ENCODE results near the gene SMARCA4.
"Not testable (repeated sequence)": the region's sequence is repeated elsewhere in the genome, so short reads cannot be mapped to it uniquely, and the experiment has no call there.

The SMARCA4 gene

DNA sequence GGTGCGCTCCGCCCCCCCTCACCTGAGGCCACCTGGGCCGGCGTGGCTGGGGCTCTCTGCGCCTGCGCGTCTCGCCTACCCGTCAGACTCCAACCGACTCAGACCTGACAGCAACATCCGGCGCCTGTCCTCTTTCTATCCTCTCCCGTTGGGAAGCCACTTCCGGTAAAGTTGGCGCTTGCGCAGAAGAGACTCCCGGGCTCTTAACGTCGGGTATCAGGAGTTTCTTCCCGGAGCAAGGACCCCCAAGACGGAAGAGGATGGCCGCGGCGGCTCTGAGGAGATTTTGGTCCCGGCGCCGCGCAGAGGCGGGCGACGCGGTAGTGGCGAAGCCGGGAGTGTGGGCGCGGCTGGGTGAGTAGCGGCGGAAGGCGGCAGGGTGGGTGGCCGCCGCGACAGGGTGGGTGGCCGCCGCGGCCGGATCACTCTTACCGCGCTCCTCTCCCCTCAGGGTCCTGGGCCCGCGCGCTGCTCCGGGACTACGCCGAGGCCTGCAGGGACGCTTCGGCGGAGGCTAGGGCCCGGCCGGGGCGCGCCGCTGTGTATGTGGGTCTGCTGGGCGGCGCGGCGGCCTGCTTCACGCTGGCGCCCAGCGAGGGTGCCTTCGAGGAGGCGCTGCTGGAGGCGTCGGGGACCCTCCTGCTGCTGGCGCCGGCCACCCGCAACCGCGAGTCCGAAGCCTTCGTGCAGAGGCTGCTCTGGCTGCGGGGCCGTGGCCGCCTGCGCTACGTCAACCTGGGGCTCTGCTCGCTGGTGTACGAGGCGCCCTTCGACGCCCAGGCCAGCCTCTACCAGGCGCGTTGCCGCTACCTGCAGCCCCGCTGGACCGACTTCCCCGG is 32.0 kb upstream of the SMARCA4 start, which contains the start of the genes TIMM29 and YIPF2:
Gene TIMM29 (plus strand): TSS at position 249 of the 839 bp plus-strand sequence. CDS start 12 bp downstream, at position 261.
Gene YIPF2 (minus strand): TSS at position 77 of the 839 bp plus-strand sequence. CDS start 229 bp downstream, outside the sequence.
- DNase-seq = peak; percentile 59 to 99 (median 93)

DNA sequence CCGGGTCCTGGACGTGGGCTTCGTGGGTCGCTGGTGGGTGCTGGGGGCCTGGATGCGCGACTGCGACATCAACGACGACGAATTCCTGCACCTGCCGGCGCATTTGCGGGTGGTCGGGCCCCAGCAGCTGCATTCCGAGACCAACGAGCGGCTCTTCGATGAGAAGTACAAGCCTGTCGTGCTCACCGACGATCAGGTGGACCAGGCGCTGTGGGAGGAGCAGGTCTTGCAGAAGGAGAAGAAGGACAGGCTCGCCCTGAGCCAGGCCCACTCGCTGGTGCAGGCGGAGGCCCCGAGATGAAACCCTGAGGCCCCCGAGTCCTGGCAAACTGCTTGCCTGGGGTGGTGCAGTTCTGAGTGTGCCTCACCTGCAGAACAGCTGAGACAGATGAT is 31.4 kb upstream of the SMARCA4 start:
- DNase-seq = no peak

DNA sequence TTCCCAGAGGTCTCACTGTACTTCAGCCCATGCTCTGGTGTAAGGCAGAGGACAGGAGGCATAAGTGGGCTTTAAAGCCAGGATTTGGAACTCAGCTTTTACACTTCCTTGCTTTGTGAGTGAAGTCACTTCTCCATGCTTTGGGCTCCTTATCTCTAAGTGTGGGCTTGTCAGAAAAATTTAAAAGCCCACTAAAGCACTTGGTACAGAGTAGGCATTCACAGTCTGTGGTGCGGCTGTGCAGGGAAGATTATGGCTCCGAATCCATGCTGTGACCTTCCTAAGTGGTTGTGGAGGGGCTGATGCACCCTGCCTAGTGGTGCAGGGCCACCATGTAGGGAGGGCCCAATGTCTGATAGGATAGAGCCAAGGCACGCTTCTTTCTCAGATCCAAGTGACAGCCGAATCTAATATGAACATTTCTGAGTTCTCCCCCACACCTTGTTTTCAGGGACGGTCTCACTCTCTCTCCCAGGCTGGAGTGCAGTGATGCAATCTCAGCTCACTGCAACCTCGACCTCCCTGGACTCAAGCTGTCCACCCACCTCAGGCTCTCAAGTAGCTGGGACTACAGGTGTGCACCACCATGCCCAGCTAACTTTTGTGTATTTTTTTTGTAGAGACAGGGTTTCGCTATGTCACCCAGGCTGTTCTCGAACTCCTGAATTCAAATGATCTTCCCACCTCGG is 25.3 kb upstream of the SMARCA4 start:
- no peak for DNase-seq

DNA sequence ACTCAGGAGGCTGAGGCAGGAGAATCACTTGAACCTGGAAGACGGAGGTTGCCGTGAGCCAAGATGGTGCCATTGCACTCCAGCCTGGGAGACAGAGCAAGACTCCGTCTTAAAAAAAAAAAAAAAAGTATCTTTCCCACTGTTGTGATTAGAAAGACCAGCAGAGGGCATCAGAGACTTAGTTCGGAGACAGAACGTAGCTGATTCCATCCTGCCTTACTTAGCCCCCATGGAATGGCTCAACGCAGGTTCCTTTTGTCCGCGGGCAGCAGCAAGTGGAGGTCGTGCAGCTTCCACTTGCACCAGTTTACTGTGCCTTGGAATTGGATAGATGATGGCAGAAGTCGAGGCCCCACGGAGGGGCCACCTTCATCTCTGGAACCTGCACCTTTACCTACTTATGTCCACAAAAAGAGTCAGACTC is 24.2 kb upstream of the SMARCA4 start:
- DNase-seq = peak in 18 of 51 donors; percentile 3 to 61 (median 17)

DNA sequence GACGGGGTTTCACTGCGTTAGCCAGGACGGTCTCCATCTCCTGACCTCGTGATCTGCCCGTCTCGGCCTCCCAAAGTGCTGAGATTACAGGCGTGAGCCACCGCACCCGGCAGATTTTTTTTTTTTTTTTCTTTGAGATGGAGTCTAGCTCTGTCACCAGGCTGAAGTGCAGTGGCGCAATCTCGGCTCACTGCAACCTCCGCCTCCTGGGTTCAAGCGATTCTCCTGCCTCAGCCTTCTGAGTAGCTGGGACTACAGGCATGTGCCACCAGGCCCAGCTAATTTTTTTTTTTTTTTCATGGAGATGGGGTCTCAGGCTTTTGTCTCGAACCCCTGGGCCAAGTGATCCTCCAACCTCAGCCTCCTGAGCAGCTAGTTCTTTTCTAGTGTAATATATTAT is 19.2 kb upstream of the SMARCA4 start:
- DNase-seq = not testable (repeated sequence)

DNA sequence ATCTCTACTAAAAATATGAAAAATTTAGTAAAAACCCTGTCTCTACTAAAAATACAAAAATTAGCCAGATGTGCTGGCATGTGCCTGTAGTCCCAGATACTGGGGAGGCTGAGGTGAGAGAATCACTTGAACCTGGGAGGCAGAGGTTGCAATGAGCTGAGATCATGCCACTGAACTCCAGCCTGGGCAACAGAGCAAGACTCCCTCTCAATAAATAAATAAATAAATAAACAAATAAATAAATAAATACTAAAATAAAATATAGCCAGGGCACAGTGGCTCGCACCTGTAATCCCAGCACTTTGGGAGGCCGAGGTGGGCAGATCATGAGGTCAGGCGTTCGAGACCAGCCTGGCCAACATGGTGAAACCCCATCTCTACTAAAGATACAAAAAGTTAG is 17.4 kb upstream of the SMARCA4 start:
- DNase-seq = not testable (repeated sequence)

DNA sequence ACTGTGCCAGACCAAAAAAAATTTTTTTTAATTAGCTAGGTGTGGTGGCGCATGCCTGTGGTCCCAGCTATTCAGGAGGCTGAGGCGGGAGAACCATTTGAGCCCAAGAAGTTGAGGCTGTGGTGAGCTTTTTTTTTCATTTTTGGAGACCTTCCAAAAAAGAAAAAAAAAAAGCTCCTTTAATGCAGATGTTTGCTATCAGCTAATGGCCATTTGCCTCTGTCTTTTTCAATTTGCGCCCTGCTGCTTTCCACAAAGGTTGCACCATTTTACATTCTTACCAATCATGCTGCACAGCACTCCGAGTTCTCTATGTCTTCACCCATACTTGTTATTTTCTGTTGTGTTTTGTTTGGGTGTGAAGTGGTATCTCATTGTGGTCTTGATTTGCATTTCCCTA is 15.6 kb upstream of the SMARCA4 start:
- no peak for DNase-seq

DNA sequence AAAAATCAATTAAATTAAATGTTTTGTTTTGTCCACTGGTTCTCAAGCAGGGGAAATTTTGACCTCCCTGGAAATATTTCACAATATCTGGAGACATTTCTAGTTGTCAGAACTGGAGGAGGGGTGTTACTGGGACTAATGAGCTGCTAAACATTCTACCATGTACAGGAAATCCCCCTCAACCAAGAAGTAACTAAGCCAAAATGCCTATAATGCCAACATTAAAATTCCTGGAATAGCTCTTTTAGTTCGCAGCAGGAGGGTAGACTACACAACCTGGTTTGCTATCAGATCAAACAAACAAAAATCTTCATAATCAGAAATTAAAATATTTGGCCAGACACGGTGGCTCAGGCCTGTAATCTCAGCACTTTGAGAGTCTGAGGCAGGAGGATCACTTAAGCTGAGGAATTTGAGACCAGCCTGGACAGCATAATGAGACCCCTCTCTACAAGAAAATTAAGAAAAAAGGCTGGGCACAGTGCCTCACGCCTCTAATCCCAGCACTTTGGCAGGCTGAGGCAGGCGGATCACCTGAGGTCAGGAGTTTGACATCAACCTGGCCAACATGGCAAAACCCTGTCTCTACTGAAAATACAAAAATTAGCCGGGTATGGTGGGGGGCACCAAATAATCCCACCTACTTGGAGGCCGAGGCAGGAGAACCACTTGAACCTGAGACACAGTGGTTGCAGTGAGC is 13.7 kb upstream of the SMARCA4 start:
- DNase-seq = no peak

DNA sequence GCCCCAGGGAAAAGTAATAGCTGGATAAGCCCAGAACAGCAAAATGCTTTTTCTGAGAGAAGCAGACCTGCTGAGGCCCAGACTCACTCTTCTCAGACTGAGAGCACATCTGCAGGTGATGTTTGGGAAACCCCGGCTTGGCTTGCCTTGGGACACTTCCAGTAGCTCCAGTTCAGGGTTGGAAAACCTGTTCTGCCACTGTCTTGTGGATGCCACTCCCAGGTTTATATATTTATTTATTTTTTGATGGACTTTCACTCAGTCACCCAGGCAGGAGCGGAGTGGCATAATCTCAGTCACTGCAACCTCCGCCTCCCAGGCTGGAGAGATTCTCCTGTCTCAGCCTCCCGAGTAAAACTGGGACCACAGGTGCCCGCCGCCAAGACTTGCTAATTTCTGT is 8.0 kb upstream of the SMARCA4 start:
- DNase-seq = no peak

DNA sequence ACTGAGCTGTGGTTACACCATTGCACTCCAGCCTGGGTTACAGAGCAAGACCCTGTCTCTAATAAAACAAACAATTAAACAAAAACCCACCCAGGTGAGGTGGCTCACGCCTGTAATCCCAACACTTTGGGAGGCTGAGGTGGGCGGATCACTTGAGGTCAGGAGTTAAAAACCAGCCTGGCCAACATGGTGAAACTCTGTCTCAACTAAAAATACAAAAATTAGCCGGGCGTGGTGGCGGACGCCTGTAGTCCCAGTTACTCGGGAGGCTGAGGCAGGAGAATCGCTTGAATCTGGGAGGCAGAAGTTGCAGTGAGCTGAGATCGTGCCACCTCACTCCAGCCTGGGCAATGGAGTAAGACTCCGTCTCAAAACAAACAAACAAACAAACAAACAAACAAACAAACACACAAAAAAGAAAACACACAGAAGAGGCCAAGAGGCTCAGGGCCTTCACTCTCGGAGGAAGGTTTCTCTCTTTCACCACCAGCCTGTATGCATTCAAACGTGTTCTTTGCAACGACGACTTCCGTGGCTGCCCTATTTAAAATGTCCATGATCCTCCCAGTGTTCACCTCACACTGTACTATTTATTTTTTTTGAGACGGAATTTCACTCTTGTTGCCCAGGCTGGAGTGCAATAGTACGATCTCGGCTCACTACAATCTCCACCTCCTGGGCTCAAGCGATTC is 1.4 kb upstream of the SMARCA4 start:
- DNase-seq = not testable (repeated sequence)

DNA sequence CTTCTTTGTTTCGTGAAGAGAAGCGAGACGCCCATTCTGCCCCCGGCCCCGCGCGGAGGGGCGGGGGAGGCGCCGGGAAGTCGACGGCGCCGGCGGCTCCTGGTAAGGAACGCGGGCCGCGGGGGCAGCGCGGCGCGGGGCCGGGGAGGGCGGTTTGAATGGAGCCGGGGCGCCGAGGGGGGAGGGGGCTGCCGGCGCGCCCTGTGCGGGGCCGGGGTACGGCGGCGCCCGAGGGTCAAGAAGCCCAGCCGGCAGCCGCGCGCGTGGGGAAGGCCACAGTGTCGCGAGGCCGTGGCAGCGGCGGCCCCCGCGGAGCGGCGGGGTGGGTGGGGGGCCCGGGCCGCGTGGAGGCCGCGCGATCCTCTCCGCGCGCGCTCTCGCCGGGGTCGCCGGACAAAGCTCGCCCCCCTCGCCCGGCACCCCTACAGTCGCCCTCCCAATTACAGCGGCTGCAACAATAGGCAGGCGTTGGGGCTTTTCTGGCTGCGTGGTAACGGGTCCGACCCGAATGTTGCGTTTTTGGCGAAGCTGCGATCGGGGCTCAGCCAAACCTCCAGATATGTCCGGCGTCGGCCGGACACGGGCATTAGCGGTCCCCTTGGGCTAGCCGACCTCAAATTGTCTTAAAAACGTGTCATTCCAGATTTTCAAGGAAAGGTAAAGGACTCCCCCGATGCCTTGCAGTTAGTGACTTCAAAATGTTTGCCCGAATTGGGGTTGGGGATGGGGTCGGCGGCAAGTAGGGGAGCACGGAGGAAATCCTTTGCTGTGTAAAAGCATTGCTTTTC is 437 bp downstream of the SMARCA4 start:
- DNase-seq = peak in 38 of 51 donors; percentile 27 to 86 (median 66)

DNA sequence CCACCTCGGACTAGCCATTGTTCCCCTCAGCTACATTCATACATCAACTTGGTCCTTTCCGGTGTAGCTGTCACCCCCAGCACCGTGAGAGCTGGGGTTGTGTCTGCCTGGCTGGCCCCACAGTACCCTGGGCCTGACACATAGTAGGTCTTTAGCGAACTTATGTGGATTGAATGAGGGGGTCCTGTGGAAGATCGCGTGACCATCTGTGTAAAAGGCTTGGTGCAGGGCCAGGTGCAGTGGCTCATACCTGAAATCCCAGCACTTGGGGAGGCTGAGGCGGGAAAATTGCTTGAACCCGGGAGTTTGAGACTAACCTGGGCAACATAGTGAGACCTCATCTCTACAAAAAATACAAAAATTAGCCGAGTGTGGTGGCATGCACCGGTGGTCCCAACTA is 2.0 kb downstream of the SMARCA4 start:
- DNase-seq = no peak

DNA sequence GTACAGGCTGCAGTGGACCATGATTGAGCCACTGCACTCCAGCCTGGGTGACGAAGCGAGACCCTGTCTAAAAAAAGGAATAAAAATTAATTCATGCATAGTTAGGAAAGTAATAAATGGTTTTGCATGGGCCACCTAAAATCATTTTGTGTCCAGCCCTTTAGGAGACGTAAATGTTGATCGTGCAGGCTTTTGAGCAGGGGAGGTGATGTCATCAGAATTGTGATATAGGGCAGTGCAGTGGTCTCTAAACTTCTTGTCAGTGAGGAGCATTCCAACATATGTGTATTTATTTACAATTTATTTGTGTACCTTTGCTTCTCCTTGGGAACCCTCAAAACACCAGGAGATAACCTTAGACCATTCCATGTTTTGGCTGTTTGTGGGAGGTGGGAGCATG is 3.0 kb downstream of the SMARCA4 start:
- DNase-seq = no peak

DNA sequence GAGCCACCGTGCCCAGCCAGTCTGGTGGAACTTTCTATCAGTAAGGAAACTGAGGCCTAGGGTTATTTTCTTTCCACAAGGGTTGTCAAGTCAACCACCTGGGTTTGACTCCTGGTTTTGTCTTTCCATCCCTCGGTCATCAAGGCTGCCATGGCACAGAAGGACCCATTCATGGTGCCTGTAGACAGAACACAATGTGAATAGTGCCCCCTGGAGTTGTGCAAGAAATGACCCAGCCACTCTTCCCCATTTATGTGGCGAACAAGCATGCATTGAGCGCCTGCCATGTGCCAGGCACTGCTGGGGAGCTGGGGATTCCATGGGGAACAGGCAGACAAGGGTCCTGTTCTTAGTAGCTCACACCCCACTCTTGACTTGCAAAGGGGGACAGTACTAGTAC is 4.1 kb downstream of the SMARCA4 start:
- DNase-seq = no peak

DNA sequence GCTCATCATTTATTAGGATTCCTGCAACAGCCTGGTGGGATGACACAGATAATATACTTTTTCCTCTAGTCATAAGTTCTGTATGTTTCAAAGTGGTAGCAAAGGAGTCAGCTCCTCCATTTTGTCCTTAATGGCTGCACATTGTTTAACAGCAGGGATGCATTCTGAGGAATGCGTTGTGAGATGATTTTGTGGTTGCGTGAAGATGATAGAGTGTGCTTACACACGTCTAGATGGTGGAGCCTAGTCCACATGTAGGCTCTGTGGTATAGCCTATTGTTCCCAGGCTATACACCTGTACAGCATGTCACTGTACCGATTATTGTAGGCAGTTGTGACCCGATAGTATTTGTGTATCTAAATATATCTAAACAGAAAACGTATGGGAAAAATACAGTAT is 4.6 kb downstream of the SMARCA4 start:
- DNase-seq = no peak

DNA sequence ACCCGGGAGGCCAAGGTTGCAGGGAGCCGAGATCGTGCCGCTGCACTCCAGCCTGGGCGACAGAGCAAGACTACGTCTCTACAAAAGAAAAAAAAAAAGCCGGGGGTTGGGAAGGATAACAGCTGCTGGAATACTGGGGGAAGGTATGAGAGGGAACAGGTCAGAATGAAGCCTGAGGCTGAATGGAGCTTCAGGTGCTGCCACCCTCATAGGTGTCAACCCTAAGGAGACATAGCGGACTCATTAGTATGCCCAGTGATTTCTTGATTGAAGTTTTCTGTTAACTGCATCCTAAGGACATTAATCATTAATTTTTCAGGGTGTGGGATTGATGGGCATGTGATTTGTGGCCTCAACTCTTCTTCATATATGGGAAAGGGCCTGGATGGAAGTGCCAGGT is 6.0 kb downstream of the SMARCA4 start:
- no peak for DNase-seq

DNA sequence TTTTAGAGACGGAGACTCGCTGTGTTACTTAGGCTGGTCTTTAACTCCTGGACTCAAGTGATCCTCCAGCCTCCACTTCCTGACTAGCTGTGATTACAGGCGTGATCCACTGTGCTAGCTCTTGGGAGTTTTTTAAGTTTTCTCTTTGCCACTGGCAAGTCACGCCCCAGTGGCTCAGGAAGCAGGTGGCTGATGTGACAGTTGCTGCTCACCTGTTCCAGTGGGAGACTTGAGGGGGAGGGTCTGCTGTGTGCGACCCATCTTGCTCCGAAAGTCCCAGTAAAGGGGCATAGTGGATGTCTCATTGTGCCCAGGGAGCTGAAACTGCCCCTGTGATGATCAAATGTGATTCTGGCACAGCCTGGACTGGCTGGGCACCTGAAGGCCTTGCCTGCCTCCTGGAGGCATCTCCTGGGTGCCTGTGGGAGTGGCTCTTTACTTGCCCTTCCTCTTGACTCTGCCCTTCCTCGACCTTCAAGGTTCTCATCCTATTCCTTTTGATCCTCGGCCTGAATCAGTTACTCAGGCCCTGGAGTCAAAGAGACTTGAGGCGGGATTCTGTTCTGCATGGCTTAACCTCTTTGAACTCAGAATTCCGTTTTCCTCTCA is 7.8 kb downstream of the SMARCA4 start:
- no peak for DNase-seq

DNA sequence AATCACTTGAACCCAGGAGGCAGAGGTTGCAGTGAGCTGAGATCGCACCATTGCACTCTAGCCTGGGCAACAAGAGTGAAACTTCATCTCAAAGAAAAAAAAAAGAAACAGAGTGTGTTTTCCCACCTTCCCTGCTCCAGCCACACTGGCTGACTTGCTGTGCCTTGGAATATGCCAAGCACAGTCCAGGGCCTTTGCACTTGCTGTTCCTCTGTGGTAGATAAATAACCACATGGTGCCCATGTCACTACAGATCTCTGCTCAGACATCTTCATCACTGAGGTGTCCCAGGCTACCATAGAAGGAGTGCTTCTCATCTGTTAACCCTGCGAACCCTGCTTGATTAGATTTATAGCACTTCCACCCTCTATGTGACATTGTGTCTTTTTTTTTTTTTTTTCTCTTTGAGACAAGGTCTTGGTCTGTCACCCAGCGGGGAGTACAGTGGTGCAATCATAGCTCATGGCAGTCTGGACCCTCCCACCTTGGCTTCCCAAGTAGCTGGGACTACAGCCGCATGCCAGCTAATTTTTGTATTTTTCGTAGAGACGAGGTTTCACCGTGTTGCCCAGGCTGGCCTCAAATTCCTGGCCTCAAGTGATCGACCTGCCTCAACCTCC is 10.4 kb downstream of the SMARCA4 start:
- DNase-seq = no peak

DNA sequence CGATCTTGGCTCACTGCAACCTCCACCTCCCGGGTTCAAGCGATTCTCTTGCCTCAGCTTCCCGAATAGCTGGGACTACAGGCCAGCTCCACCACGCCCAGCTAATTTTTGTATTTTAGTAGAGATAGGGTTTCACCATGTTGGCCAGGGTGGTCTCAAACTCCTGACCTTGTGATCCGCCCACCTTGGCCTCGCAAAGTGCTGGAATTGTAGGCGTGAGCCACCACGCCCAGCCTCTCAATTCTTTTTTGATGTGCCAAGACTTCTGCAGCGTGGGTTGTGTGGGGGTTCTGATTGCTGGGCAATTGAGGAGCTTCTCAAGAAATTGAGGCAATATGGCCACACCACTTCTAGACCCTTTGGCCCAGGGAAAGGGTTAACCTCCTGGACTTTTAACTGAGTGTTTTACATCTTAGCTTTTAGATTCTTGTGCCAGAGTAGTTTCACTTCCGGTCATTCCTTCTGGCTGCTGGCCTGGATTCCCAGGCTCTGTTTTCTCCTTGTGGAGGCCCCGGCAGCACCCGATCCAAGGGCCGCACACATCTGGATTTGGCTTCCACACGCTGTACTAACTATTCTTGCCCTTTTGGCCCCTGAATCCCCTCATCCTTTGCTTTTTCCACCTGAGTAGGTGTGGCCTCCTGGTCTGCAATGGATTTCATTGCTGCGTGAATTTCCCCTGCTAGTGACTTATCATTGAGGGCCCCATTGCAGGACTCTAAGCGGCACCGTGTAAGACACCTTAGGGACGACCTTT is 14.7 kb downstream of the SMARCA4 start:
- peak in 1 of 51 donors; percentile 4 for DNase-seq
